Spinal cord (tissue), 10 donors: ENCODE measurements around the gene FOXO1. TPM values are rescaled to one million over a fixed set of nuclear protein-coding genes. Genes with fewer than 3 reads are reported as not detected.

Experiments used
- DNase-seq, 6 donors: peaks; one replicate each; pipeline versions ENCODE4 v3.0.0 to v3.0.0-alpha.2; 2013 to 2015; ENCODE audit warnings: low spot score in 6 of 6, low read depth in 4 of 6
- H3K27ac ChIP-seq: one replicate; pipeline ENCODE4 v1.5.1; 2013; ENCODE audit warnings: low read depth, low read length, control low read depth
- H3K27me3 ChIP-seq: one replicate; pipeline ENCODE4 v1.6.1; 2013; ENCODE audit warnings: low read length; ENCODE audit not compliant: control insufficient read depth, insufficient read depth
- H3K36me3 ChIP-seq: one replicate; pipeline ENCODE4 v1.6.1; 2013; ENCODE audit warnings: low read length; ENCODE audit not compliant: control insufficient read depth, insufficient read depth
- H3K4me1 ChIP-seq: one replicate; pipeline ENCODE4 v1.6.1; 2013; ENCODE audit warnings: low read length; ENCODE audit not compliant: control insufficient read depth, insufficient read depth
- H3K4me3 ChIP-seq: one replicate; pipeline ENCODE4 v1.5.1; 2013; ENCODE audit warnings: low read depth, low read length, control low read depth
- H3K9me3 ChIP-seq: one replicate; pipeline ENCODE4 v1.6.1; 2013; ENCODE audit warnings: low read length; ENCODE audit not compliant: control insufficient read depth, insufficient read depth
- WGBS: methylation state at CpG from one replicate; pipeline ENCODE4 v1.1.5; 2013; ENCODE audit warnings: missing lambda C conversion rate; ENCODE audit not compliant: insufficient coverage; 5-methylcytosine and 5-hydroxymethylcytosine counted together
- polyA plus RNA-seq, 2 donors: library from polyadenylated mRNA; unstranded; fragments of 120-200 nt; gene quantifications; one replicate each; pipeline ENCODE4 v1.2.1, GENCODE V29; 2013; ENCODE audit not compliant: insufficient read length in 2 of 2
- total RNA-seq, 2 donors: library from RNA; depleted of rRNA in 1 of 2; stranded (reverse); fragments of 120-200 nt in 1 of 2; fragments of >200 nt in 1 of 2; gene quantifications; one replicate each; pipeline versions ENCODE4 v1.2.3 to v1.2.4, GENCODE V29; 2013 to 2014
- donor health status: healthy.

Gene FOXO1
- total and polyA plus RNA-seq, 4 donors, result 10.8 to 39.1 (median 19.6) TPM

DNA sequence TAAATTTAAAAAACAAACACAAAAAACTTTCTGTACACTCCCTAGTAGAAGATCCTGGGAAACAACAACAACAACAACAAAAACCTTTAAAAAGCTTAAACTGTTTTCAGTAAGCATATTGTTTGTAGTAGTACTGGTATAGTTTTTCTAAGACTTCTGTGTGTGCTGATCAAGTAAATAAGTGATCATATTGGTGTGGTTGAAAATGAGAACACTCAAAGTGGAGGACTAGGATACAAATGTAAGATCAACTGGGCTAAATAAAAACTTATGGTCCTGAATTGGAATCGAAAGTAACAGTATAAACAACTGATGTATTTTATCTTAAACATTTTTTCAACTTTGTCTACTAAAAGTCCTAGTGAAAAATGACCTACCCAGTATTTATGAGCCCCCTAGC, 135.5 kb downstream of the FOXO1 start:
- DNase-seq, result no peak
- WGBS, result no CpG with 5 or more reads among the region's 1 CpG
- Histone ChIP-seq H3K27ac (no peak overlapping the region), H3K36me3 (no peaks in the 10 kb centered on the region), H3K27me3 (no peaks in the 10 kb centered on the region), H3K4me3 (no peak overlapping the region), H3K9me3 (no peaks in the 10 kb centered on the region), H3K4me1 (no peaks in the 10 kb centered on the region)

DNA sequence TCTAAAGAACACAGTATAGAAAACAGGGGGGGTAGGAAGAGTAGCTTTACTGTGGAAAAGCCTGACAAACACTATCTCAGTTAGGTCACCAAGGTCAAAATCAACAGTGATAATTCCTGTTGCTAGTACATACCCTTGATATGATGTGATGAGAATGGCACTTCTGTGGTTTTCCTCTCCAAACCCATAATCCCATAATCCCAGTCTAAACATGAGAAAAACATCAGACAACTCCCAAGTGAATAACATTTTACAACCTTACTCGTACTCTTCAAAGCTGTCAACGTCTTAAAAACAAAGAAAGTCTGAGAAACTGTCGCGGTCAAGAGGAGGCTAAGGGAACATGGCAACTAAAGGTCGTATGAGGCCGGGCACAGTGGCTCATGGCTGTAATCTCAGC, 137.6 kb downstream of the FOXO1 start:
- Histone ChIP-seq H3K27me3 (no peaks in the 10 kb centered on the region), H3K4me3 (no peak overlapping the region), H3K27ac (no peak overlapping the region), H3K4me1 (no peaks in the 10 kb centered on the region), H3K36me3 (no peaks in the 10 kb centered on the region), H3K9me3 (no peaks in the 10 kb centered on the region)
- DNase-seq, result no peak
- WGBS, result 100% methylated on average over 4 of the region's 6 CpGs

DNA sequence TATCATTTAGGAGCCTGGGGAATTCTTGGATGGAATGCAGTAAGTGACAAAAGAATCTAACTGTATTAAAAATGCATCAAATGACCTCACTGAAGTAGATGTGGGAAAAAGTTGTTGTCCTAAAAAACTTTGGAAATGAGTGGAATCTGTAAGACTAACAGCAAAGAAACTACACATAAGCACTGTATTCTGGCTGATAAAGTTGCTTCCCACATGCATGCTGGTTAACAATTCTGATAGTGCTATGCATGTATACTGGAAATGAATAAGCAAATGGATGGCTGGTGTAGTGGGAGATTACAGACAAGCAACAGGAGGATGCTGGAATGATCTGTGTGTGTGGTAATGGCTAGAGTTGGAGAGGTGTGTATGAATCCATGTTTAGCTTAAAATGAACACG, 138.5 kb downstream of the FOXO1 start:
- Histone ChIP-seq H3K36me3 (no peaks in the 10 kb centered on the region), H3K9me3 (no peaks in the 10 kb centered on the region), H3K4me1 (no peaks in the 10 kb centered on the region), H3K27ac (no peak overlapping the region), H3K4me3 (no peak overlapping the region), H3K27me3 (no peaks in the 10 kb centered on the region)
- WGBS, result no CpG with 5 or more reads among the region's 1 CpG
- DNase-seq, result no peak

DNA sequence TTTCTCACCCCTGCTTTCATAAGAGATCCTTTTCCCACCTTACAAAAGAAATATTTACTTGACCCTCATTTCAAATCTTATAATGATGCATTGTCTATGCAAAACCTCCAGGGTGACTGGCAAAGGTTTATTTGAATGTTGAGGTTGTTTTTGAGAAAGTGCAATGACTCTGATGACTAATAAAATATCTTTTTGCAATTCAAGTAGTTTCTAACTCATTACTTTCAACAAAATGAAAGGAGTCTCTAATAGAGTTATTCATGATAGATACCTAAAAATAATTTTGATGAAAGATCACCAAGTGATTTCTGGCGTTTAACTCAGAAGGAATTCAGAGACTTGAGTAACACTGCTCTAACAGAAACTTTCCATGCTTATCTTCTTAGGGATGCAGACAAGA, 144.2 kb downstream of the FOXO1 start:
- Histone ChIP-seq H3K27ac (no peak overlapping the region), H3K27me3 (no peaks in the 10 kb centered on the region), H3K36me3 (no peaks in the 10 kb centered on the region), H3K4me1 (no peaks in the 10 kb centered on the region), H3K9me3 (no peaks in the 10 kb centered on the region), H3K4me3 (no peak overlapping the region)
- no CpG with 5 or more reads among the region's 1 CpG for WGBS
- DNase-seq, result no peak

DNA sequence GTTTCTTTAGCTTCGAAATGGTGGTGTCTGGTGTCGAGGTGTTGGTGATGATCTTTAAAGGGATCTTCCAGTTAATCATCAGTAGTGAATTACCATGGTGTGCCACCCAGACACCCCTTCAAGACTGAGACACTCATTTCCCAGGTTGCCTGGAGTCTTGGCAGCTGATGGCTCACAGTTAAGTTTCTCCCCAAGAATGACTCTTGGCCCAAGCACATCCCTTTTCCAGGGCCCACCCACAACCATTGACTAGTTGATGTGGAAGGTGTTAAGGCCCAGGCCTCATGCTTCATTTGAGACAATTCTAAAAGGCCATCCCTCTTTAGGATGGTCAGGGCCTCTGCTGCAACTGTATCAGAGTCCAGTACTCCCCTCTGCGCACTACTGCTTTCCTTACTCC, 145.5 kb downstream of the FOXO1 start:
- DNase-seq, result no peak
- no peaks in the 10 kb centered on the region for H3K36me3 ChIP-seq
- H3K4me1 ChIP-seq, result no peaks in the 10 kb centered on the region
- 90% methylated on average over 1 of the region's 3 CpGs for WGBS
- H3K27me3 ChIP-seq, result no peaks in the 10 kb centered on the region
- no peak overlapping the region for H3K27ac ChIP-seq
- no peaks in the 10 kb centered on the region for H3K9me3 ChIP-seq
- H3K4me3 ChIP-seq, result no peak overlapping the region

DNA sequence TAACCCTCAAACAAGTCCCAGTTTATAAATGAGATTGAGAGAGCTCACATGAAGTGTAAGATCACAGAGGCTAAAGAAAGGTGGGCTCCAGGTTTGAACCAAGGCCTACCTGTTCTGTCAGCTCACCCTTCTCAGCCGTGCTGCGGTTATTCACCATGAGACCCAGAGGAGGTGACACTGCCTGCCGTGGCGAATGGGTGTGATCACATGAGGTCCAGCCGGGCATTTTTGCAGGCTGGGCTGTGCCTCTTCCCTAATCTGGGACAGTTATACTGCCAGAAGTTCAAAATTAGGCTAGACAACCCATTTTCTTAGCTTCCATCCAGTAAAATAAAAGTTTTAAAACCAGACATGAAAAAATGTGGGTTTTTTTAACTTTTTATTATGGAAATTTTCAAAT, 146.8 kb downstream of the FOXO1 start:
- Histone ChIP-seq H3K27me3 (no peaks in the 10 kb centered on the region), H3K36me3 (no peaks in the 10 kb centered on the region), H3K4me3 (no peak overlapping the region), H3K4me1 (no peaks in the 10 kb centered on the region), H3K9me3 (no peaks in the 10 kb centered on the region), H3K27ac (no peak overlapping the region)
- no peak for DNase-seq
- WGBS, result 73% methylated on average over 5 of the region's 5 CpGs

DNA sequence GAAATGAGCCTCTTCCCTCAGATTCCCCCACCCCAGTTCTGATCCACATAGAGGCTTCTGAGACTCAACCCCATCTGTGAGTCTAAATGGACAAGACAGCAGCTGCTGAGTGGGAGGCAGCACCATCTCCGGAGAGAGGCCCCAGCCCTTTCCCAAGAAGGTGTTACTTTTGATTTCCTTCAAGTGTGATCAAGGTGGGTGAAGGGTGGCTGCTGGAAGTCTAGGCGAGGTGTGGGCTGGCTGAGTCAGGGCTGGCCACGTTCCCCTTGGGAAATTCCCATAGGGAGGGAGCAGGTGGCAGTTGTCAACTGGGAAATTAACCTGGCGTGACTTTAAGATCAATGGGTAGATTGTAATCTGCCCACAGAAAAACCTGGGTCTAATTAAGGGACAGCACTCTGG, 148.0 kb downstream of the FOXO1 start:
- 84% methylated on average over 3 of the region's 4 CpGs for WGBS
- no peak for DNase-seq
- Histone ChIP-seq H3K4me1 (no peaks in the 10 kb centered on the region), H3K9me3 (no peaks in the 10 kb centered on the region), H3K36me3 (no peaks in the 10 kb centered on the region), H3K4me3 (no peak overlapping the region), H3K27me3 (no peaks in the 10 kb centered on the region), H3K27ac (no peak overlapping the region)

DNA sequence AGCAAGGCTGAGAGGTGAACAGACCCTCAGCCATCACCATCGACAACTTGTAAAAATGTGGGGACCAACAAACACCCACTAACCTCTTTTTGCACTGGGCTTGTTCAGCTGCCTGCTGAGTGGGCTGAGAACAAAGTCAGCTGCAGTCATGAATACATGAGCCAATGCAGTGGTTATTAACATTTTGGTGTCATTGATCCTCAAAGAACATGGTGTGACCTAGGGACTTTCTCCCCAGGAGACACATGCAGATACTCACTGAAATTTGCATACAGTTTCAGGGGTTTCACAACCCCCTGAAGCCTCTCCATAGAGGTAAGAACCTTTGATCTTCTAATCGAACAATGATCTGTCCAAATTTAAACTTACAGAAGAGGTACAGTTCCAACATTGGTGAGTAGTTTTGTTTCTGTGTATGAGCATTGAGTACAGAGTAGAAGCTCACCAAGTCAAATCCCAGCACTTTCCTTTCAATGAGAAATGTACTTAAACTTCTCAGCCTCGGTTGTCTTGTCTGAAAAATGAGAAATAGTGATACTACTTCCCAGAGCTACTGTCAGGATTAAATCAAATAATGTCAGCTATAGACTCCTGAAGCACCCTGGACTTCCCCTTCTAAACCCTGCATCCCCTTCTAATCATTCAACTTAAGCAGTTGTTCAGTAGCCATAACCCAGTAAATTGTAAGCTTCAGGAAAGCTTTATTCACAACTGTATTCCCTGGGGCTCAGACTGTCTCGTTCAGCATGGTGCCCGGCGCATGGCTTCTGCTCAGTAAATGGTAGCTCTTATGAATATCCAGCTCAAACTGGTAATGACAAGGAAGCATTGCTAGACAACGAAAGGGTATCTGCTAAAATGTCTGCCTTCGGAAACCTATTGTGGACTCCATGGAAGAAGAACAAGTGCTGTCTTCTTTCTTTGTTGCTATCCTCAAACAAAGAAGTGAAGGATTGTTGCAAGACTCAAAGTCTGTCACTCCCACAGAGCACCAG, 148.7 kb downstream of the FOXO1 start:
- H3K4me3 ChIP-seq, result no peak overlapping the region
- no peak overlapping the region for H3K27ac ChIP-seq
- DNase-seq, result no peak
- 92% methylated on average over 4 of the region's 8 CpGs for WGBS
- no peaks in the 10 kb centered on the region for H3K4me1 ChIP-seq
- no peaks in the 10 kb centered on the region for H3K36me3 ChIP-seq
- no peaks in the 10 kb centered on the region for H3K9me3 ChIP-seq
- no peaks in the 10 kb centered on the region for H3K27me3 ChIP-seq

DNA sequence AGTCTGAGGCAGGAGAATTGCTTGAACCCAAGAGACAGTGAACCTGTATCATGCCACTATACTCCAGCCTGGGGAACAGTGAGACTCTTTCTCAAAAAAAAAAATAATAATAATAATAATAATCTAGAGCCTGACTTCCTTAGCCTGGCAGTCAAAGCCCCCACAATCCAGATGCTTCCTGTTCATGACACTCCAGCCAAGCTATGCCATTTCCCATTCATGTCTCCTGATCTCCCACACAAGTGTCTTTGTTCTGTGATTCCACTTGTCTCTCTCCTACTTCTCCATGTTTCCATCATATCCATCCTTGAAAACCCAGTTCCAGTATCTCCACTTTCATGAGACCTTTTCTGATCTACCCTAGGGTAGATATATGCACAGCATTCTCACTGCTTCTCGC, 150.7 kb downstream of the FOXO1 start:
- 89% methylated on average over 1 of the region's 1 CpG for WGBS
- Histone ChIP-seq H3K36me3 (no peaks in the 10 kb centered on the region), H3K9me3 (no peaks in the 10 kb centered on the region), H3K4me3 (no peak overlapping the region), H3K4me1 (no peaks in the 10 kb centered on the region), H3K27me3 (no peaks in the 10 kb centered on the region), H3K27ac (no peak overlapping the region)
- DNase-seq, result no peak

DNA sequence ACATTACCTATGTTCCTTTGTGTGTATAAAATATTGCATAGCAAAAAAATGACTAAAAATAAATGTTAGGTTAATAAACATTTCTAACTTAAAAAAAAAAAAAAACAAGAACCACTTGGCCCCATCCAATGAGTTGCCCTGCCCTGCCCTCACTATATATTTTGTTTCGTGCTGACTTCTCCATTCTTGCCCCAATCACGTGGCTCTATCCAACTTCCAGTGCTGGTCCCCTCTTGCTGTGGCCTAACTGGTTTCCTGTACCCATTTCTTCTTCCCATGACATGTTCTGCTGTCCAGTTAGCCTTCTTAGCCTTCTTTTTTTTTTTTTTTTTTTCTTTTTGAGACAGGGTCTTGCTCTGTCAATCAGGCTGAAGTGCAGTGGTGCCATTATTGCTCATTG, 151.6 kb downstream of the FOXO1 start:
- H3K27me3 ChIP-seq, result no peaks in the 10 kb centered on the region
- no peaks in the 10 kb centered on the region for H3K36me3 ChIP-seq
- WGBS, result 93% methylated on average over 2 of the region's 2 CpGs
- no peak for DNase-seq
- H3K4me1 ChIP-seq, result no peaks in the 10 kb centered on the region
- no peak overlapping the region for H3K27ac ChIP-seq
- H3K9me3 ChIP-seq, result no peaks in the 10 kb centered on the region
- H3K4me3 ChIP-seq, result no peak overlapping the region
